Body of pancreas (tissue), 4 donors: ENCODE measurements around the gene PTK6.

Experiments used
- POLR2A ChIP-seq, 3 donors: fragments of 450-650 bp; IDR thresholded peaks; one replicate each; pipeline ENCODE4 v1.6.1; 2016; ENCODE audit warnings: antibody characterized with exemption in 3 of 3, mild to moderate bottlenecking in 2 of 3
- TF ChIP-seq, protein P1 (sequence below), 7 experiments: fragments of 450-650 bp in 4 of 7; fragments of 200-600 bp in 3 of 7; sonication (generic) in 3 of 7; IDR thresholded peaks; one replicate each; pipeline ENCODE4 v1.5.1; 2016 to 2019; ENCODE audit warnings: antibody characterized with exemption in 7 of 7

DNA sequence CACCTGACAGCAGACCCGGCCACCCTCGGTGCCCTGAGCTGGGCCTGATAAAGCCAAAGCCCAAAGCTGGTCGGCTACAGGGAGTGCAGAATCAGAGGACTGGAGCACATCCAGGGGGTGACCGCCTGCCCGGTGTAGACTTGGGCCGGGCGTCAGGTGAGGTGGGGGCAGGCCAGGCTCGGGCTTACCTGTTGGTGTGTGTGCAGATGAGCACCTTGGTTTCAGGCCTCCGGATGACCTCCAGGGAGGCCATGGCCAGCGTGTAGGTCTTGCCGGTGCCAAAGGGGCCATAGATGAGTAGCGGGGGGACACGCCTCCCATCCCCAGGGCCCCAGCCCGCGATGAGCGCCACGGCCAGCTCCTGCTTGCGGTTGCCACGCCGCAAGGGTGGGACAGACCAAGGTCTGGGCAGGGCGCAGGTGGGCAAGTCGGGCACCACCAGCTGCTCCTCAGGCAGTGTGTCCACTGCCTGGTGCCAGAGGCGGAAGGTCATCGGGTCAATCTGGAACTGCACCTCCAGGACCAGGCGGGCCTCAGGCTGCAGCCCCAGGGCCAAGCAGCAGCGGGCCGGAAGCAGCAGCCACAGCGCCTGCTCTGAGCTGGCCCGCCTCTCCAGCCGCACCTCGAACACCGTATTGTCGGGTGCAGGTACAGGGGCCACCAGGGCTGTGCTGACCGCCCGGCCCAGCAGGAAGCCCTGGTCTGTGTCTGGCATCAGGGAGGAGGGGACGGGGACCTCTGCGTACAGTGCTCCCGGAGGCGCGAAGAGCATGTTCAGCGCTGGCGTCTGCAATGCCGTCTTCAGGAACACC lies 31.2 kb upstream of the PTK6 start:
- TF ChIP-seq, protein P1, sequence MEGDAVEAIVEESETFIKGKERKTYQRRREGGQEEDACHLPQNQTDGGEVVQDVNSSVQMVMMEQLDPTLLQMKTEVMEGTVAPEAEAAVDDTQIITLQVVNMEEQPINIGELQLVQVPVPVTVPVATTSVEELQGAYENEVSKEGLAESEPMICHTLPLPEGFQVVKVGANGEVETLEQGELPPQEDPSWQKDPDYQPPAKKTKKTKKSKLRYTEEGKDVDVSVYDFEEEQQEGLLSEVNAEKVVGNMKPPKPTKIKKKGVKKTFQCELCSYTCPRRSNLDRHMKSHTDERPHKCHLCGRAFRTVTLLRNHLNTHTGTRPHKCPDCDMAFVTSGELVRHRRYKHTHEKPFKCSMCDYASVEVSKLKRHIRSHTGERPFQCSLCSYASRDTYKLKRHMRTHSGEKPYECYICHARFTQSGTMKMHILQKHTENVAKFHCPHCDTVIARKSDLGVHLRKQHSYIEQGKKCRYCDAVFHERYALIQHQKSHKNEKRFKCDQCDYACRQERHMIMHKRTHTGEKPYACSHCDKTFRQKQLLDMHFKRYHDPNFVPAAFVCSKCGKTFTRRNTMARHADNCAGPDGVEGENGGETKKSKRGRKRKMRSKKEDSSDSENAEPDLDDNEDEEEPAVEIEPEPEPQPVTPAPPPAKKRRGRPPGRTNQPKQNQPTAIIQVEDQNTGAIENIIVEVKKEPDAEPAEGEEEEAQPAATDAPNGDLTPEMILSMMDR (IDR thresholded peaks at IDR 0.05), result no peak
- no peak for TF ChIP-seq POLR2A (IDR thresholded peaks at IDR 0.05)
